HepG2 (cell line): ENCODE results near the gene C20orf144. TPM values are rescaled to one million over a fixed set of nuclear protein-coding genes. Genes with fewer than 3 reads are reported as not detected.

Experiments
- AGO1 ChIP-seq: fragments of 200-400 bp; formaldehyde crosslinking; IDR thresholded peaks from 2 replicates; pipeline ENCODE4 v1.6.1; 2017; ENCODE audit warnings: mild to moderate bottlenecking, low read depth, low read length, moderate library complexity; ENCODE audit not compliant: poor library complexity, severe bottlenecking
- CC2D1A ChIP-seq: sonication (generic); formaldehyde crosslinking; IDR thresholded peaks from 2 replicates; pipeline ENCODE4 v1.8.1; 2023; ENCODE audit warnings: mild to moderate bottlenecking, missing genetic modification reagents
- EP300 ChIP-seq, 3 experiments: sonication (generic) in 1 of 3; formaldehyde crosslinking in 1 of 3; IDR thresholded peaks; 2 replicates each; pipeline versions ENCODE4 v1.5.1 to v1.6.1; 2011 to 2020; ENCODE audit warnings: low read depth in 2 of 3, low read length in 2 of 3, borderline replicate concordance in 1 of 3, improper control_type of control experiment in 1 of 3, mild to moderate bottlenecking in 1 of 3, missing genetic modification reagents in 1 of 3, moderate library complexity in 1 of 3
- HBP1 ChIP-seq: IDR thresholded peaks from 2 replicates; pipeline ENCODE4 v1.6.1; 2016; ENCODE audit warnings: low read depth, control low read depth
- PHF5A ChIP-seq: IDR thresholded peaks from one replicate; pipeline ENCODE4 v1.6.1; 2018; ENCODE audit warnings: low read depth, missing genetic modification reagents; ENCODE audit not compliant: unreplicated experiment
- RCOR2 ChIP-seq: IDR thresholded peaks from 2 replicates; pipeline ENCODE4 v1.6.1; 2016; ENCODE audit warnings: missing biosample characterization, missing genetic modification reagents
- SKI ChIP-seq: fragments of 450-650 bp; IDR thresholded peaks from one replicate; pipeline ENCODE4 v1.6.1; 2018; ENCODE audit warnings: mild to moderate bottlenecking; ENCODE audit not compliant: partially characterized antibody
- SRSF4 ChIP-seq: fragments of 200-400 bp; formaldehyde crosslinking; IDR thresholded peaks from one replicate; pipeline ENCODE4 v1.6.1; 2018; ENCODE audit warnings: mild to moderate bottlenecking, low read depth, low read length, moderate library complexity; ENCODE audit not compliant: poor library complexity, severe bottlenecking
- TAF15 ChIP-seq: fragments of 200-400 bp; formaldehyde crosslinking; IDR thresholded peaks from one replicate; pipeline ENCODE4 v1.6.1; 2018; ENCODE audit warnings: mild to moderate bottlenecking, low read depth, low read length; ENCODE audit not compliant: poor library complexity, severe bottlenecking
- ZNF446 ChIP-seq: sonication (generic); formaldehyde crosslinking; IDR thresholded peaks from 2 replicates; pipeline ENCODE4 v1.5.0; 2020; ENCODE audit warnings: mild to moderate bottlenecking, missing genetic modification reagents
- ZNF512 ChIP-seq: sonication (generic); formaldehyde crosslinking; IDR thresholded peaks from 2 replicates; pipeline ENCODE4 v1.4.0; 2020; ENCODE audit warnings: mild to moderate bottlenecking, missing genetic modification reagents
- ZNF556 ChIP-seq: sonication (generic); formaldehyde crosslinking; IDR thresholded peaks from 2 replicates; pipeline ENCODE4 v1.4.0; 2020; ENCODE audit warnings: mild to moderate bottlenecking, missing genetic modification reagents, borderline replicate concordance
- ZNF616 ChIP-seq: sonication (generic); formaldehyde crosslinking; IDR thresholded peaks from 2 replicates; pipeline ENCODE4 v1.5.0; 2020; ENCODE audit warnings: low read depth, mild to moderate bottlenecking, missing genetic modification reagents
- polyA plus RNA-seq, 8 experiments: library from polyadenylated mRNA; depleted of rRNA in 3 of 8; stranded (reverse) in 7 of 8; unstranded in 1 of 8; fragments of >200 nt; fragmentation: Illumina TruSeq in 4 of 8; extraction: Trizol in 4 of 8; gene quantifications; 2 replicates each; pipeline versions ENCODE4 v1.2.1 to v1.2.3, GENCODE V29; 2011 to 2016; ENCODE audit warnings: low read depth in 4 of 8, missing spikeins in 1 of 8, mixed read lengths in 1 of 8; ENCODE audit not compliant: insufficient read depth in 1 of 8
- total RNA-seq, 5 experiments: library from RNA; depleted of rRNA; stranded (reverse); fragments of >200 nt; fragmentation: Illumina TruSeq; extraction: Trizol; gene quantifications; 2 replicates each; pipeline ENCODE4 v1.2.3, GENCODE V29; 2016; ENCODE audit warnings: low read depth in 1 of 5
- TF ChIP-seq, protein P1 (sequence below): sonication (generic); formaldehyde crosslinking; IDR thresholded peaks from 2 replicates; pipeline ENCODE4 v1.4.0; 2020; ENCODE audit warnings: mild to moderate bottlenecking, low read depth, missing genetic modification reagents
- TF ChIP-seq, protein P2 (sequence below): sonication (generic); formaldehyde crosslinking; IDR thresholded peaks from 2 replicates; pipeline ENCODE4 v1.8.0; 2022; ENCODE audit warnings: missing genetic modification reagents, low read depth, mild to moderate bottlenecking, borderline replicate concordance
- TF ChIP-seq, protein P3 (sequence below): sonication (generic); formaldehyde crosslinking; IDR thresholded peaks from 2 replicates; pipeline ENCODE4 v1.4.0; 2020; ENCODE audit warnings: mild to moderate bottlenecking, missing genetic modification reagents

The C20orf144 gene
- total and polyA plus RNA-seq, 2 of the 13 experiments (the other 11 are each of a cell fraction or from before 2014, with no cell fraction given): 0.09 to 0.16 TPM

DNA sequence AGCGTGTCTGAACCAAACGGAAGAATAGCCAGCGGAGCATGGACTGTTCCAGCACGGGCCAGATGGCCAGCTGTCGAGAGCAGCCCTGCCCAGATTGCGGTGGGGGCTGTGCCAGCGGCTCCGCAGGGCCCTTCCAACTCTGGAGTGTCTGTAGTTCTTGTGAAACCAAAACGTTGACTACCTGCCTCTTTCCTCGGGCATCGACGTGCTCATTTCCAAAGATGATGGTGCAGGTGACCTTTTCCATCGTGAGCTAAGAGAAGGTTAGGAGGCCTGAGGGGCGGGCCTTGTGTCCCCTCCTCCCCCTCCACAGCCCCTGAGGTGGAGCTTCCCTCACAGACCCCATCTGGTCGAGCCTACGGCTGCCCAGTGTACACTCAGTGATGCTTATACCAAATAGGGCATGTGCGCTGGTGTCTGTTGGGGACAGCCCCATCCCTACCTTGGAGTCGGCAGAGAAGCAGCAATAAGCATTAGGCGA, 12.9 kb upstream of the C20orf144 start (continued):
- TF ChIP-seq ZNF512 (CRISPR knock-in tag) (no peak), HBP1 (CRISPR knock-in tag) (no peak), EP300 (IDR thresholded peaks at IDR 0.05; ENCODE audit: low read depth in 2 of 2, low read length in 2 of 2) (no peak), EP300 (CRISPR knock-in tag; IDR thresholded peaks at IDR 0.05; ENCODE audit: borderline replicate concordance) (no peak), ZNF446 (CRISPR knock-in tag) (no peak), ZNF616 (CRISPR knock-in tag) (no peak), CC2D1A (CRISPR knock-in tag) (no peak), SKI (no peak), TAF15 (no peak), AGO1 (peak; percentile 49), SRSF4 (no peak), PHF5A (CRISPR knock-in tag) (no peak), RCOR2 (no peak), ZNF556 (CRISPR knock-in tag) (no peak)
- TF ChIP-seq, protein P1, sequence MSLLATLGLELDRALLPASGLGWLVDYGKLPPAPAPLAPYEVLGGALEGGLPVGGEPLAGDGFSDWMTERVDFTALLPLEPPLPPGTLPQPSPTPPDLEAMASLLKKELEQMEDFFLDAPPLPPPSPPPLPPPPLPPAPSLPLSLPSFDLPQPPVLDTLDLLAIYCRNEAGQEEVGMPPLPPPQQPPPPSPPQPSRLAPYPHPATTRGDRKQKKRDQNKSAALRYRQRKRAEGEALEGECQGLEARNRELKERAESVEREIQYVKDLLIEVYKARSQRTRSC (CRISPR knock-in tag): no peak
- TF ChIP-seq, protein P2, sequence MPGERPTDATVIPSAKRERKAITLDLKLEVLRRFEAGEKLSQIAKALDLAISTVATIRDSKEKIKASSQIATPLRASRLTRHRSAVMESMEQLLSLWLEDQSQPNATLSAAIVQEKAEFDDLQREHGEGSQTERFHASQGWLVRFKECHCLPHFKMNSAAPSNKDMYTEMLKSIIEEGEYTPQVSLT (CRISPR knock-in tag): no peak
- TF ChIP-seq, protein P3, sequence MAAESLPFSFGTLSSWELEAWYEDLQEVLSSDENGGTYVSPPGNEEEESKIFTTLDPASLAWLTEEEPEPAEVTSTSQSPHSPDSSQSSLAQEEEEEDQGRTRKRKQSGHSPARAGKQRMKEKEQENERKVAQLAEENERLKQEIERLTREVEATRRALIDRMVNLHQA: no peak
